Psoas muscle (tissue), 8 donors: ENCODE data around the gene ETV1. TPM values are rescaled to one million over a fixed set of nuclear protein-coding genes. Genes with fewer than 3 reads are reported as not detected.

Experiments used
- ATAC-seq, 4 donors: fragments of 200-7000 bp; cut with Tn5 transposase; one replicate each; pipeline ENCODE4 v1.9.1; 2020; ENCODE audit warnings: moderate library complexity in 3 of 4, mild to moderate bottlenecking in 2 of 4
- DNase-seq, 2 donors: peaks; one replicate each; pipeline ENCODE4 v3.0.0-alpha.2; 2020
- H3K27ac ChIP-seq: fragments of 200-600 bp; one replicate; pipeline ENCODE4 v1.8.0; 2022
- H3K27me3 ChIP-seq, 3 donors: fragments of 200-600 bp in 1 of 3; one replicate each; pipeline versions ENCODE4 v1.6.1 to v1.8.0; 2013 to 2022; ENCODE audit warnings: low read length in 2 of 3, mild to moderate bottlenecking in 2 of 3, moderate library complexity in 1 of 3; ENCODE audit not compliant: insufficient read depth in 3 of 3
- H3K36me3 ChIP-seq, 2 donors: fragments of 200-600 bp in 1 of 2; one replicate each; pipeline versions ENCODE4 v1.6.1 to v1.8.0; 2013 to 2022; ENCODE audit warnings: low read depth in 1 of 2, mild to moderate bottlenecking in 1 of 2, moderate library complexity in 1 of 2; ENCODE audit not compliant: insufficient read depth in 1 of 2
- H3K4me1 ChIP-seq: fragments of 200-600 bp; one replicate; pipeline ENCODE4 v1.8.0; 2022
- H3K4me3 ChIP-seq: fragments of 200-600 bp; one replicate; pipeline ENCODE4 v1.8.0; 2022; ENCODE audit warnings: mild to moderate bottlenecking
- H3K9me3 ChIP-seq: fragments of 200-600 bp; one replicate; pipeline ENCODE4 v1.8.0; 2022
- WGBS, 3 donors: extraction: QIAGEN DNeasy Blood & Tissue Kit; methylation state at CpG; one replicate each; pipeline versions ENCODE4 v1.1.6 to v1.1.7; 2013; 5-methylcytosine and 5-hydroxymethylcytosine counted together
- intact Hi-C, 2 donors: fragments of 100-400 bp; cut with DNase I; formaldehyde crosslinking; loops; one replicate each; pipeline versions ENCODE4 v1.11.0 to v1.14.2; 2022
- polyA plus RNA-seq, 3 donors: library from polyadenylated mRNA; stranded (reverse); fragments of 200-250 nt; gene quantifications; one replicate each; pipeline ENCODE4 v1.2.3, GENCODE V29; 2013
- total RNA-seq, 4 donors: library from RNA; stranded (reverse); fragmentation: NEBNext Ultra II Directional in 2 of 4; extraction: Animal tissue kit (Norgen Biotek cat#: 25700) in 2 of 4; gene quantifications; one replicate each; pipeline versions ENCODE4 v1.2.1 to v1.2.4, GENCODE V29; 2021 to 2023
- TF ChIP-seq, protein P1 (sequence below): fragments of 200-600 bp; IDR thresholded peaks from one replicate; pipeline ENCODE4 v1.8.0; 2022; ENCODE audit warnings: antibody characterized with exemption
- donor health status: healthy with polysubstance abuse.
- donor health status: DM: no; HTN: no; CAD: no; lungs with moderate emphysema.
- donor health status: Bipolar disorder and iron deficiency.
- donor health status: healthy.
- donor health status: DM: yes; HTN: yes; CAD: no.
- donor health status: DM: no; HTN: no; CAD: no.
- donor health status: DM: no; HTN: no; CAD: no.
- donor health status: DM: yes; HTN: yes; CAD: no.

The ETV1 gene
- total and polyA plus RNA-seq, 7 donors: 0.20 to 3.8 (median 0.95) TPM

DNA sequence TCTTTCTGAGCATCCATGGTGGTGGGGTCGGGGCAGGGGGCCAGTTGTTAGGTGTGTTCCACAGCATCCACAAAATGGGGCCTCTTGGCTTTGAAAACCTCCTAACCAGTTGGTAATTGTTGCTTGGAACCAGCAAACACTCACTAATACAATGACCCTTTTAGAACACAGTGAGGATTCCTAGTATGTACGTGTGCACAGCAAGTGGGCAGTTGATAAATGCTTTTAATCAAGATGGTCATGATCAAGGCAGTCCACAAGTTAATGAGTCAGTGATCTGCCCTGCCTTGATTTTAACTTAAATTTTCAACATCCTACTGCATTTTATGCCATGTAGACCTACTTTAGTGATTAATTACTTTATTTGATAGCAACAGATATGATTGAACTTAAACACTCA lies 103.1 kb downstream of the ETV1 start:
- no peak for ATAC-seq
- 75 to 78% (median 77%) methylated on average over 2 of the region's 2 CpGs for WGBS, 3 donors
- intact Hi-C loops: no loop called here

GRCh38 chr7:13882051-13882450 lies 107.4 kb downstream of the ETV1 start:
- Histone ChIP-seq H3K27me3 (no peaks in the 10 kb centered on the region), H3K36me3 (no peaks in the 10 kb centered on the region), H3K9me3 (no peaks in the 10 kb centered on the region), H3K27ac (no peak overlapping the region), H3K4me3 (no peak overlapping the region), H3K4me1 (no peaks in the 10 kb centered on the region)
- 87 to 90% (median 90%) methylated on average over 5 of the region's 5 CpGs for WGBS, 3 donors
- TF ChIP-seq, protein P1, sequence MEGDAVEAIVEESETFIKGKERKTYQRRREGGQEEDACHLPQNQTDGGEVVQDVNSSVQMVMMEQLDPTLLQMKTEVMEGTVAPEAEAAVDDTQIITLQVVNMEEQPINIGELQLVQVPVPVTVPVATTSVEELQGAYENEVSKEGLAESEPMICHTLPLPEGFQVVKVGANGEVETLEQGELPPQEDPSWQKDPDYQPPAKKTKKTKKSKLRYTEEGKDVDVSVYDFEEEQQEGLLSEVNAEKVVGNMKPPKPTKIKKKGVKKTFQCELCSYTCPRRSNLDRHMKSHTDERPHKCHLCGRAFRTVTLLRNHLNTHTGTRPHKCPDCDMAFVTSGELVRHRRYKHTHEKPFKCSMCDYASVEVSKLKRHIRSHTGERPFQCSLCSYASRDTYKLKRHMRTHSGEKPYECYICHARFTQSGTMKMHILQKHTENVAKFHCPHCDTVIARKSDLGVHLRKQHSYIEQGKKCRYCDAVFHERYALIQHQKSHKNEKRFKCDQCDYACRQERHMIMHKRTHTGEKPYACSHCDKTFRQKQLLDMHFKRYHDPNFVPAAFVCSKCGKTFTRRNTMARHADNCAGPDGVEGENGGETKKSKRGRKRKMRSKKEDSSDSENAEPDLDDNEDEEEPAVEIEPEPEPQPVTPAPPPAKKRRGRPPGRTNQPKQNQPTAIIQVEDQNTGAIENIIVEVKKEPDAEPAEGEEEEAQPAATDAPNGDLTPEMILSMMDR: no peak
- intact Hi-C loops: no loop called here
- DNase-seq (no peak), ATAC-seq (no peak)

More for the DNA sequence above, 103.1 kb downstream of the ETV1 start:
- no peaks in the 10 kb centered on the region for H3K36me3 ChIP-seq
- TF ChIP-seq, protein P1: no peak
- no peak overlapping the region for H3K4me3 ChIP-seq
- H3K27ac ChIP-seq: no peak overlapping the region
- no peaks in the 10 kb centered on the region for H3K27me3 ChIP-seq
- no peaks in the 10 kb centered on the region for H3K9me3 ChIP-seq
- no peak for DNase-seq
- no peaks in the 10 kb centered on the region for H3K4me1 ChIP-seq

GRCh38 chr7:13880789-13881188 lies 108.7 kb downstream of the ETV1 start:
- ATAC-seq (no peak), DNase-seq (no peak)
- 89 to 93% (median 89%) methylated on average over 2 of the region's 2 CpGs for WGBS, 3 donors
- H3K4me1 ChIP-seq: no peaks in the 10 kb centered on the region
- no peak overlapping the region for H3K27ac ChIP-seq
- TF ChIP-seq, protein P1: no peak
- H3K4me3 ChIP-seq: no peak overlapping the region
- H3K36me3 ChIP-seq: no peaks in the 10 kb centered on the region
- intact Hi-C loops: no loop called here
- no peaks in the 10 kb centered on the region for H3K27me3 ChIP-seq
- no peaks in the 10 kb centered on the region for H3K9me3 ChIP-seq

DNA sequence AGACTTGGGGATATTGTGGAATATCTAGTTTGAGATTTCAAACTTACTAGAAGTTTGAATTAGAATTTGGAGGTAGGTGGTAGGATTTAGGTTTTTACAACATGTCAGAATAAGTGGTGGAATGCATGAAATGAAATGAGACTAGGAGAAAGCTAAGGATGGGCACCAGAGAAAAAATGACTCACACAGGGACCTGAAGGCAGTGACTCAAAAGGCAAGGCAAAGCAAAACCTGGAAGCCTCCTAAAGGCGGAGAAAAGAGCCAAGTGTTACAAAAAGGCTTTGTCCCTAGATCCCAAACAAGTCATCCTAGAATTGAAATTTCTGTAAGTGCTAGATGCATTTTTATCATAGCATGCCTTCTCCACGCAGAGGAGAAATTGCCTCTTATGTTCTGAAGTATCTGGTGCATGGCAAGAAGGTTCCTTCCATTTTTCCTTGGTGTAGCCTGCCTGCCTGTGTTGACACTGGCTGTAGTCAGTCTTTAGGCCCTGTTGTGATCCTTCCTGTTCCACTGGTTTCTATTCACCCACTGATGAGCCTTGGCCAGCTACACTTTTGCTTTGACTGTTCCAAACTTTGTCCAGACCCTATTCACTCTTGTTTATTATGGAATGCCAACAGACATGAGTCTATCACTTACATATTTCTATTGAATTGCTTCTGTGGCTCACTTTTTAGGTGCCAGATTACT lies 109.3 kb downstream of the ETV1 start:
- H3K4me1 ChIP-seq: no peaks in the 10 kb centered on the region
- WGBS, 3 donors: 83 to 86% (median 85%) methylated on average over 2 of the region's 2 CpGs
- intact Hi-C loops: no loop called here

More for the DNA sequence above, 109.3 kb downstream of the ETV1 start:
- Histone ChIP-seq H3K36me3 (no peaks in the 10 kb centered on the region), H3K27me3 (no peaks in the 10 kb centered on the region), H3K27ac (no peak overlapping the region), H3K9me3 (no peaks in the 10 kb centered on the region), H3K4me3 (no peak overlapping the region)
- TF ChIP-seq, protein P1: no peak
- DNase-seq: no peak
- no peak for ATAC-seq
